Mesendoderm (in vitro differentiated cells): ENCODE measurements around the gene KIF6.

ENCODE experiments used
- DNase-seq: peaks from one replicate; pipeline ENCODE4 v3.0.0; 2013
- H2AK5ac ChIP-seq: 2 replicates; pipeline ENCODE4 v1.6.1; 2013; ENCODE audit warnings: low read length, inconsistent platforms
- H2BK120ac ChIP-seq: 2 replicates; pipeline ENCODE4 v1.6.1; 2013; ENCODE audit warnings: low read depth, mild to moderate bottlenecking, low read length, moderate library complexity, mixed read lengths
- H2BK15ac ChIP-seq: replicated peaks from 2 replicates; pipeline ENCODE4 v1.6.1; 2013; ENCODE audit warnings: low read depth, mild to moderate bottlenecking, moderate library complexity
- H2BK5ac ChIP-seq: 2 replicates; pipeline ENCODE4 v1.6.1; 2013; ENCODE audit warnings: low read length, inconsistent platforms
- H3K18ac ChIP-seq: 2 replicates; pipeline ENCODE4 v1.6.1; 2013; ENCODE audit warnings: mild to moderate bottlenecking, low read length, mixed read lengths
- H3K23ac ChIP-seq: one replicate; pipeline ENCODE4 v1.6.1; 2013; ENCODE audit warnings: low read length
- H3K27ac ChIP-seq: 2 replicates; pipeline ENCODE4 v1.5.1; 2013; ENCODE audit warnings: low read depth, mild to moderate bottlenecking, inconsistent platforms, low read length, moderate library complexity
- H3K27me3 ChIP-seq: 2 replicates; pipeline ENCODE4 v1.6.1; 2013; ENCODE audit warnings: low read length, control low read depth, mild to moderate bottlenecking, inconsistent platforms; ENCODE audit not compliant: insufficient read depth, poor library complexity
- H3K36me3 ChIP-seq: 2 replicates; pipeline ENCODE4 v1.6.1; 2013; ENCODE audit warnings: low read length, inconsistent platforms; ENCODE audit not compliant: control insufficient read depth, insufficient read depth
- H3K4ac ChIP-seq: one replicate; pipeline ENCODE4 v1.6.1; 2013; ENCODE audit warnings: low read depth, mild to moderate bottlenecking, low read length, moderate library complexity
- H3K4me1 ChIP-seq: 2 replicates; pipeline ENCODE4 v1.6.1; 2013; ENCODE audit warnings: low read depth, low read length, inconsistent platforms; ENCODE audit not compliant: control insufficient read depth
- H3K4me2 ChIP-seq: 2 replicates; pipeline ENCODE4 v1.6.1; 2013; ENCODE audit warnings: low read length
- H3K4me3 ChIP-seq: 2 replicates; pipeline ENCODE4 v1.5.1; 2013; ENCODE audit warnings: mild to moderate bottlenecking, low read length
- H3K56ac ChIP-seq: one replicate; pipeline ENCODE4 v1.6.1; 2013; ENCODE audit warnings: low read length
- H3K79me1 ChIP-seq: 2 replicates; pipeline ENCODE4 v1.6.1; 2013; ENCODE audit warnings: low read length, inconsistent platforms
- H3K79me2 ChIP-seq: 2 replicates; pipeline ENCODE4 v1.6.1; 2013; ENCODE audit warnings: mild to moderate bottlenecking, low read length; ENCODE audit not compliant: control insufficient read depth, insufficient read depth
- H3K9ac ChIP-seq: 2 replicates; pipeline ENCODE4 v1.6.1; 2013; ENCODE audit warnings: low read length, inconsistent platforms
- H4K5ac ChIP-seq: one replicate; pipeline ENCODE4 v1.6.1; 2013; ENCODE audit warnings: low read length
- H4K8ac ChIP-seq: one replicate; pipeline ENCODE4 v1.6.1; 2013; ENCODE audit warnings: low read depth, mild to moderate bottlenecking, control low read depth, low read length, moderate library complexity
- WGBS: extraction: QIAGEN DNeasy Blood & Tissue Kit; methylation state at CpG from one replicate; pipeline ENCODE4 v1.1.7; 2013; ENCODE audit warnings: low lambda C conversion rate, missing lambda C conversion rate; ENCODE audit not compliant: insufficient coverage; ENCODE audit errors: extremely low coverage; 5-methylcytosine and 5-hydroxymethylcytosine counted together

Gene KIF6

DNA sequence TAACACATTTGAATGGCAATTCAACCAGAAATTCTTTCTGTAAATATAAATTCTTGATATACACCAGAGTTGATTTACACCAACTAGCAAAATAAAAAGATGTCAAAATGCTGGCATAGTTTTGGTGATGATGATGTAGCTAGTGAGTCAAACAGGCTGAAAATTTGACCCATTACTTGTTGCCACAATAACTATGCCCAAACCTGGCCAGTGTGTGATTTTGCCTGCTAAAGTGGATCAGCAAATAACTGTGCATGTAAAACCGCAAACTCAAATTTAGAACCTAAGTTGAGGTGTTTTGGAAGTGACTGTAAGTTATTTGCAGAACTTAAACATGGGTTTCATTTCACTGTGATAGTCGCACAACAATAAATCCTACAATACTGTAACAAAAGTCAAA is 125.9 kb downstream of the KIF6 start:
- Histone ChIP-seq H3K27ac (no peak overlapping the region), H3K27me3 (no peaks in the 10 kb centered on the region), H2BK5ac (no peak overlapping the region), H3K56ac (no peak overlapping the region), H2BK120ac (no peak overlapping the region), H3K4me3 (no peak overlapping the region), H3K18ac (no peak overlapping the region), H3K4ac (no peak overlapping the region), H3K4me2 (no peak overlapping the region), H3K23ac (no peak overlapping the region), H3K4me1 (no peaks in the 10 kb centered on the region), H4K5ac (no peak overlapping the region), H2AK5ac (no peak overlapping the region), H3K79me2 (no peaks in the 10 kb centered on the region), H3K36me3 (no peaks in the 10 kb centered on the region), H3K79me1 (no peaks in the 10 kb centered on the region), H2BK15ac (no peak overlapping the region), H4K8ac (no peak overlapping the region), H3K9ac (no peak overlapping the region)
- DNase-seq, result no peak
- WGBS, result no CpG with 5 or more reads among the region's 2 CpGs

DNA sequence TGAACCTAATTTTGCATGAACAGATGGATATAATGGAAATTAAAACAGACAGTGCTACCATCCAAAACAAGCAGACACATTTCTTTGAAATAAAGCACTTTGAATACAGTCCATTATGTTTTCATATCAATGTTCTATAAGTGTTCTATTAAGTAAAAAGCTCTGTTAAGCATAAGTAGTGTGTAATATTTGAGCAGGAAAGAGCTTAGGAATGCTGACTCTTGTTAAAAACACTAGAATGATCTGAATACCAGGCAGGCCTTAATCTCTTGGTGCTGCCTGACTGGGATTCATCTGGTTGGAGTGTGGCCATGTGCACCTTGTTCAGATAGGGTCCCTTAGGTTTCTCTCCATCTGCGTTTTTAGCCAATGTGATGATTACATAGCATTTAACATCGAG is 130.9 kb downstream of the KIF6 start:
- Histone ChIP-seq H2AK5ac (no peak overlapping the region), H3K27me3 (no peaks in the 10 kb centered on the region), H3K4me1 (no peaks in the 10 kb centered on the region), H3K18ac (no peak overlapping the region), H4K5ac (no peak overlapping the region), H2BK5ac (no peak overlapping the region), H2BK15ac (no peak overlapping the region), H3K4ac (no peak overlapping the region), H3K79me1 (no peaks in the 10 kb centered on the region), H3K9ac (no peak overlapping the region), H3K27ac (no peak overlapping the region), H2BK120ac (no peak overlapping the region), H3K4me3 (no peak overlapping the region), H3K79me2 (no peaks in the 10 kb centered on the region), H3K4me2 (no peak overlapping the region), H3K36me3 (no peaks in the 10 kb centered on the region), H4K8ac (no peak overlapping the region), H3K56ac (no peak overlapping the region), H3K23ac (no peak overlapping the region)
- DNase-seq, result no peak
- WGBS, result no CpG with 5 or more reads among the region's 2 CpGs

DNA sequence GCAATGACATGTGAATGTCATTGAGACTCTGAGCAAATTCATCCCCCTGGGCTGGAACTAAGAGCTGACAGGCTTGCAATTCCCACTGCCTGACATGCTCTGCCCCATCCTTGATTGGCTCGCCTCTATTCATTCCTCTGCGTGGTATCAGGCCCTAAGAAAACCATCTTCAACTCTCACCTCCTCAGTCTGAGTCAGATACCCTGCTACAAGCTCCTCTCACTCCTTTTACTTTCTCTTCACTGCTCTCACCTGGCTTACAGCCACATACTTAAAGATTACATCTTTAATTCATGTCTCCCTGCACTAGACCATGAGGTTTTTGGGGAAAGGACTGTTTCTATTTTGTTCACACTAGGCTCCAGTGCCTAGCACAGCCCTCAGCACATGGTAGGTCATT is 131.6 kb downstream of the KIF6 start:
- no peak overlapping the region for H2BK120ac ChIP-seq
- H3K23ac ChIP-seq, result no peak overlapping the region
- no peak overlapping the region for H2BK5ac ChIP-seq
- H4K8ac ChIP-seq, result no peak overlapping the region
- H3K27me3 ChIP-seq, result no peaks in the 10 kb centered on the region
- no peak overlapping the region for H3K56ac ChIP-seq
- no peak overlapping the region for H3K9ac ChIP-seq
- no peak overlapping the region for H2AK5ac ChIP-seq
- no peak overlapping the region for H3K4me3 ChIP-seq
- no peak overlapping the region for H2BK15ac ChIP-seq
- H3K27ac ChIP-seq, result no peak overlapping the region
- H3K4me1 ChIP-seq, result no peaks in the 10 kb centered on the region
- no peaks in the 10 kb centered on the region for H3K79me2 ChIP-seq
- H3K4ac ChIP-seq, result no peak overlapping the region
- H4K5ac ChIP-seq, result no peak overlapping the region
- no peaks in the 10 kb centered on the region for H3K79me1 ChIP-seq
- no peak overlapping the region for H3K4me2 ChIP-seq
- no peak overlapping the region for H3K18ac ChIP-seq
- DNase-seq, result no peak
- no CpG with 5 or more reads among the region's 2 CpGs for WGBS
- H3K36me3 ChIP-seq, result no peaks in the 10 kb centered on the region

DNA sequence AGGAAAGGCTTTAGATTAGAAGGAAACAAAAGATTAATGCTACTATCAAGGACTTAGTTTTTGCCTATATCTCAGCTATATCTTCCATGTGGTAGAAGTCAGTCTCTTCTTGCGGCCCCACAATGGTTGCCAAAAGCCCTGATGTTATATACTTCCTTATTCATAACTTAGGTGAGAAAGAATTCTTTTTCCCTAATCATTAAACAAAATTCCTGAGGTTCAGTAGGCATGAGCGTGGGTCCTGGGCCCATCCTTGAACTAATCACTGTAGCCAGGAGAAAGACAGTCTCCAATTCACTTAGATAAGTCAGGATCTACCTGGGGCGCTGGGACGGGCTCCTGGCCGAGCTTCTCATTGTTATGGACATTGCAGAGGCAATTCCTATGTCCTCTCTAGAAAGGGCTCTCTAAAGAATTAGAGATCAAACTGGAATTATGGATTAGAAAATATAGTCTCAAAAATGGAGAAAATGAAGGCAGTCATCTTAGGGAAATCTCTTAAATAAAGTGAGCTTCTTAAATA is 134.3 kb downstream of the KIF6 start:
- Histone ChIP-seq H3K27ac (no peak overlapping the region), H3K4me3 (no peak overlapping the region)

DNA sequence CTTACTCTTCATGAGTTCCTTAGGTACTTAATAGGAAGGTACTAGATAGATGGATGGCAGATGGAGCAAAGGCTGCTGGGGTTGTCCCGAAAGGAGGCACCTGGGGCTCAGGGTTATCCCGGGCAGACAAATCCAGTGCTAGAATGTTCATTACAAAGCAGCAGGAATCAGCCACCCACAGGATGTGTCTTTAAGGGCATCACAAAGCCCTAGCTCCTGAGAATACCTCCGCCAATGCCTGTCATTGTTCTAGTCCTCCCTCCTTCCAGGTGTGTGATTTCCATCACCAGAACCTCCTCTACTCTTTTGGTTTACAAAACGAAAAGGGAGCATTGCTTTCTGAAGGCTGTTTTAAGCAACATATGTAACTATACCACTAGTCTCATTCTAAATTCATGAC is 138.1 kb downstream of the KIF6 start:
- Histone ChIP-seq H3K79me2 (no peaks in the 10 kb centered on the region), H3K4me2 (no peak overlapping the region), H3K4me1 (no peaks in the 10 kb centered on the region), H3K36me3 (no peaks in the 10 kb centered on the region), H3K79me1 (no peaks in the 10 kb centered on the region), H4K5ac (no peak overlapping the region), H2BK120ac (no peak overlapping the region), H3K27me3 (no peaks in the 10 kb centered on the region), H3K23ac (no peak overlapping the region), H2BK15ac (no peak overlapping the region), H3K18ac (no peak overlapping the region), H2BK5ac (no peak overlapping the region), H3K56ac (no peak overlapping the region), H3K4ac (no peak overlapping the region), H3K9ac (no peak overlapping the region), H3K27ac (no peak overlapping the region), H2AK5ac (no peak overlapping the region), H3K4me3 (no peak overlapping the region), H4K8ac (no peak overlapping the region)
- WGBS, result no CpG with 5 or more reads among the region's 4 CpGs
- DNase-seq, result no peak

More for the DNA sequence above, 134.3 kb downstream of the KIF6 start:
- no peak overlapping the region for H3K4ac ChIP-seq
- H2BK5ac ChIP-seq, result no peak overlapping the region
- no peaks in the 10 kb centered on the region for H3K79me2 ChIP-seq
- no peak overlapping the region for H2BK120ac ChIP-seq
- H4K5ac ChIP-seq, result no peak overlapping the region
- H2AK5ac ChIP-seq, result no peak overlapping the region
- H3K4me1 ChIP-seq, result no peaks in the 10 kb centered on the region
- no peak overlapping the region for H2BK15ac ChIP-seq
- H3K36me3 ChIP-seq, result no peaks in the 10 kb centered on the region
- no peaks in the 10 kb centered on the region for H3K27me3 ChIP-seq
- no peak overlapping the region for H3K23ac ChIP-seq
- no peak overlapping the region for H3K4me2 ChIP-seq
- H3K9ac ChIP-seq, result no peak overlapping the region
- no peak overlapping the region for H3K56ac ChIP-seq
- no peaks in the 10 kb centered on the region for H3K79me1 ChIP-seq
- no peak overlapping the region for H4K8ac ChIP-seq
- DNase-seq, result no peak
- H3K18ac ChIP-seq, result no peak overlapping the region
- no CpG with 5 or more reads among the region's 5 CpGs for WGBS

DNA sequence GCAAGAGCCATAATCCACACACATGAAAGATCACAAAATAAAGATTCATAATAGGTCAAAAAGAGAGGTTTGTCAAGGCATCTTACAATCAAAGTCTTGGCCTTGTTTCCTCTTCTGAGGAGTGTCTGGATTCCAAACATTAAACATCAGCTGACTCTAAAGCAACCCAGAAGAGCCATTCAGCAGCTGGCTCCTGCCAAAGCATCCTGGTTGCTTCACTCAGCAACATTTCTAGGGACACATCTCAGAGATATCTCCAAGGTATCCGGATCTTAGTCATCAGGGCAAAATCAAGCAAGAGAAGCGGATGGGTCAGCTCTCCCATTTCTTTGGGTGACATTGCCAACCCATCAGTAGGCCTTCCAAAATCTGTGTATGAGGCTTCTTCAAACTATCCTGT is 139.6 kb downstream of the KIF6 start:
- Histone ChIP-seq H3K56ac (no peak overlapping the region), H3K9ac (no peak overlapping the region)

More for the DNA sequence above, 139.6 kb downstream of the KIF6 start:
- no peak overlapping the region for H3K27ac ChIP-seq
- H3K27me3 ChIP-seq, result no peaks in the 10 kb centered on the region
- H2BK15ac ChIP-seq, result no peak overlapping the region
- no peak overlapping the region for H2AK5ac ChIP-seq
- no peaks in the 10 kb centered on the region for H3K4me1 ChIP-seq
- H3K18ac ChIP-seq, result no peak overlapping the region
- no peak overlapping the region for H3K23ac ChIP-seq
- H3K79me2 ChIP-seq, result no peaks in the 10 kb centered on the region
- no peak overlapping the region for H2BK5ac ChIP-seq
- no CpG with 5 or more reads among the region's 2 CpGs for WGBS
- no peak for DNase-seq
- no peak overlapping the region for H3K4ac ChIP-seq
- H4K8ac ChIP-seq, result no peak overlapping the region
- H3K4me2 ChIP-seq, result no peak overlapping the region
- no peaks in the 10 kb centered on the region for H3K36me3 ChIP-seq
- no peak overlapping the region for H3K4me3 ChIP-seq
- H4K5ac ChIP-seq, result no peak overlapping the region
- no peak overlapping the region for H2BK120ac ChIP-seq
- H3K79me1 ChIP-seq, result no peaks in the 10 kb centered on the region
